ENCODE results near the gene ZFYVE21. TPM values are rescaled to one million over a fixed set of nuclear protein-coding genes. Genes with fewer than 3 reads are reported as not detected.

ZFYVE21 gene
- total RNA-seq, 1 experiment from 2014 or later, result 49.7 TPM

DNA sequence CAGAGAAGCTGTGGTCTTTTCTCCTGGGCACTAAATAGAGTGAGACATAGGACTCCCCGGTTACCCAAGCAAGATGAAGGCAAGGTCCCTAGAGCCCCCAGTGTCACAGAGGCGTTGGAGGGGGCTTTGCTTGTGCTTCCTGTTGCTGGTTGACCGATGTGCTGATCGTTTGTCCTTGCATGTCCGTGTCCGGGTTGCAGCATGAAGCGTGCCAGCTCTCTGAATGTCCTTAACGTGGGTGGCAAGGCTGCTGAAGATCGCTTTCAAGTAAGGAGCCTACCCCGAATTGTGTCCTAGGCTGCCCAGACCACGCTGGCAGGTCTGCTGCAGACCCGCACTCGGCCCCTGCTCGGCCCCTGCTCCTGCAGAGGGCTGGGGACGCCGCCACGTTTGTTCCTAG lies 23.5 kb upstream of the ZFYVE21 start:
- no peak overlapping the region for H3K9ac ChIP-seq (ENCODE audit: extremely low read depth, insufficient read length, low read length)
- Mint-ChIP-seq H3K27me3 (ENCODE audit: low read depth) (no peaks in the 10 kb centered on the region; the same call in 1 of the 2 replicates), H3K9me3 (no peaks in the 10 kb centered on the region), H3K4me3 (no peak overlapping the region), H3K36me3 (ENCODE audit: insufficient read depth in 1 of 3, low read depth in 3 of 3) (peaks cover 0 to 55% (median 26%) of the 10 kb centered on the region in 3 experiments; a peak in 6 of 7 replicates), H3K4me1 (peaks cover 8 to 13% of the 10 kb centered on the region in 2 experiments), H3K27ac (no peak overlapping the region)
- H2BK20ac ChIP-seq (ENCODE audit: low read depth, low read length, poor library complexity, severe bottlenecking), result no peak overlapping the region
- no peak overlapping the region for H3T11ph ChIP-seq (ENCODE audit: low read length)
- peaks cover 3% of the 10 kb centered on the region for H4K20me1 ChIP-seq (ENCODE audit: control insufficient read depth, insufficient read depth, insufficient read length)
- no peak overlapping the region for H2AK5ac ChIP-seq (ENCODE audit: insufficient read length, low read length)
- H3K4ac ChIP-seq (ENCODE audit: low read depth, low read length), result no peak overlapping the region
- H3K4me1 ChIP-seq (ENCODE audit: insufficient read depth, low read length), result no peaks in the 10 kb centered on the region
- no peak overlapping the region for H2BK5ac ChIP-seq (ENCODE audit: insufficient read length, low read length)
- H4K91ac ChIP-seq (ENCODE audit: insufficient read length, low read depth, low read length), result no peak overlapping the region
- H4K8ac ChIP-seq (replicated peaks; ENCODE audit: insufficient read length, low read depth, low read length), result no peak overlapping the region
- H2AFZ ChIP-seq (ENCODE audit: low read length), result no peak overlapping the region
- H3K27me3 ChIP-seq (ENCODE audit: insufficient read depth, low read length), result no peaks in the 10 kb centered on the region
- no peaks in the 10 kb centered on the region for H3K79me1 ChIP-seq (ENCODE audit: insufficient read depth, low read depth, low read length, poor library complexity, severe bottlenecking)
- H3K56ac ChIP-seq (ENCODE audit: insufficient read length, low read depth, low read length), result no peak overlapping the region
- H4K5ac ChIP-seq (ENCODE audit: insufficient read length, low read depth, low read length), result no peak overlapping the region
- no peak for DNase-seq
- no peak overlapping the region for H3K14ac ChIP-seq (ENCODE audit: insufficient read depth, low read length)
- no peak overlapping the region for H2BK15ac ChIP-seq (ENCODE audit: low read depth, low read length)
- H2BK120ac ChIP-seq (ENCODE audit: low read depth, low read length, poor library complexity, severe bottlenecking), result no peak overlapping the region
- H3K9me3 ChIP-seq (ENCODE audit: control insufficient read depth, low read depth, low read length), result no peaks in the 10 kb centered on the region
- H3K23ac ChIP-seq (ENCODE audit: insufficient read length, low read depth, low read length), result no peak overlapping the region
- H3K23me2 ChIP-seq (ENCODE audit: insufficient read length, low read depth, low read length, poor library complexity, severe bottlenecking), result no peaks in the 10 kb centered on the region
- H3K4me2 ChIP-seq (ENCODE audit: insufficient read depth, insufficient read length, low read length), result no peak overlapping the region
- H3K27ac ChIP-seq (ENCODE audit: insufficient read length, low read depth, low read length), result no peak overlapping the region
- no peak overlapping the region for H2BK12ac ChIP-seq (ENCODE audit: insufficient read length, low read depth, low read length)
- H3K79me2 ChIP-seq (ENCODE audit: insufficient read depth, low read length), result 0 out of 2 replicates have a peak, but pooled peaks cover 2% of the 10 kb centered on the region
- TF ChIP-seq, protein P1, sequence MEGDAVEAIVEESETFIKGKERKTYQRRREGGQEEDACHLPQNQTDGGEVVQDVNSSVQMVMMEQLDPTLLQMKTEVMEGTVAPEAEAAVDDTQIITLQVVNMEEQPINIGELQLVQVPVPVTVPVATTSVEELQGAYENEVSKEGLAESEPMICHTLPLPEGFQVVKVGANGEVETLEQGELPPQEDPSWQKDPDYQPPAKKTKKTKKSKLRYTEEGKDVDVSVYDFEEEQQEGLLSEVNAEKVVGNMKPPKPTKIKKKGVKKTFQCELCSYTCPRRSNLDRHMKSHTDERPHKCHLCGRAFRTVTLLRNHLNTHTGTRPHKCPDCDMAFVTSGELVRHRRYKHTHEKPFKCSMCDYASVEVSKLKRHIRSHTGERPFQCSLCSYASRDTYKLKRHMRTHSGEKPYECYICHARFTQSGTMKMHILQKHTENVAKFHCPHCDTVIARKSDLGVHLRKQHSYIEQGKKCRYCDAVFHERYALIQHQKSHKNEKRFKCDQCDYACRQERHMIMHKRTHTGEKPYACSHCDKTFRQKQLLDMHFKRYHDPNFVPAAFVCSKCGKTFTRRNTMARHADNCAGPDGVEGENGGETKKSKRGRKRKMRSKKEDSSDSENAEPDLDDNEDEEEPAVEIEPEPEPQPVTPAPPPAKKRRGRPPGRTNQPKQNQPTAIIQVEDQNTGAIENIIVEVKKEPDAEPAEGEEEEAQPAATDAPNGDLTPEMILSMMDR (conservative IDR thresholded peaks at IDR 0.05), result no peak
- no CpG with 5 or more reads among the region's 17 CpGs for WGBS (ENCODE audit: extremely low coverage, insufficient read length, low lambda C conversion rate)
- no peak overlapping the region for H3K18ac ChIP-seq (ENCODE audit: insufficient read length, low read depth, low read length)
